ENCODE results near the gene LRP4.
"Not testable (repeated sequence)": the region's sequence is repeated elsewhere in the genome, so short reads cannot be mapped to it uniquely, and the experiment has no call there.

LRP4 gene, protein sequence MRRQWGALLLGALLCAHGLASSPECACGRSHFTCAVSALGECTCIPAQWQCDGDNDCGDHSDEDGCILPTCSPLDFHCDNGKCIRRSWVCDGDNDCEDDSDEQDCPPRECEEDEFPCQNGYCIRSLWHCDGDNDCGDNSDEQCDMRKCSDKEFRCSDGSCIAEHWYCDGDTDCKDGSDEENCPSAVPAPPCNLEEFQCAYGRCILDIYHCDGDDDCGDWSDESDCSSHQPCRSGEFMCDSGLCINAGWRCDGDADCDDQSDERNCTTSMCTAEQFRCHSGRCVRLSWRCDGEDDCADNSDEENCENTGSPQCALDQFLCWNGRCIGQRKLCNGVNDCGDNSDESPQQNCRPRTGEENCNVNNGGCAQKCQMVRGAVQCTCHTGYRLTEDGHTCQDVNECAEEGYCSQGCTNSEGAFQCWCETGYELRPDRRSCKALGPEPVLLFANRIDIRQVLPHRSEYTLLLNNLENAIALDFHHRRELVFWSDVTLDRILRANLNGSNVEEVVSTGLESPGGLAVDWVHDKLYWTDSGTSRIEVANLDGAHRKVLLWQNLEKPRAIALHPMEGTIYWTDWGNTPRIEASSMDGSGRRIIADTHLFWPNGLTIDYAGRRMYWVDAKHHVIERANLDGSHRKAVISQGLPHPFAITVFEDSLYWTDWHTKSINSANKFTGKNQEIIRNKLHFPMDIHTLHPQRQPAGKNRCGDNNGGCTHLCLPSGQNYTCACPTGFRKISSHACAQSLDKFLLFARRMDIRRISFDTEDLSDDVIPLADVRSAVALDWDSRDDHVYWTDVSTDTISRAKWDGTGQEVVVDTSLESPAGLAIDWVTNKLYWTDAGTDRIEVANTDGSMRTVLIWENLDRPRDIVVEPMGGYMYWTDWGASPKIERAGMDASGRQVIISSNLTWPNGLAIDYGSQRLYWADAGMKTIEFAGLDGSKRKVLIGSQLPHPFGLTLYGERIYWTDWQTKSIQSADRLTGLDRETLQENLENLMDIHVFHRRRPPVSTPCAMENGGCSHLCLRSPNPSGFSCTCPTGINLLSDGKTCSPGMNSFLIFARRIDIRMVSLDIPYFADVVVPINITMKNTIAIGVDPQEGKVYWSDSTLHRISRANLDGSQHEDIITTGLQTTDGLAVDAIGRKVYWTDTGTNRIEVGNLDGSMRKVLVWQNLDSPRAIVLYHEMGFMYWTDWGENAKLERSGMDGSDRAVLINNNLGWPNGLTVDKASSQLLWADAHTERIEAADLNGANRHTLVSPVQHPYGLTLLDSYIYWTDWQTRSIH (N-terminal part only)

DNA sequence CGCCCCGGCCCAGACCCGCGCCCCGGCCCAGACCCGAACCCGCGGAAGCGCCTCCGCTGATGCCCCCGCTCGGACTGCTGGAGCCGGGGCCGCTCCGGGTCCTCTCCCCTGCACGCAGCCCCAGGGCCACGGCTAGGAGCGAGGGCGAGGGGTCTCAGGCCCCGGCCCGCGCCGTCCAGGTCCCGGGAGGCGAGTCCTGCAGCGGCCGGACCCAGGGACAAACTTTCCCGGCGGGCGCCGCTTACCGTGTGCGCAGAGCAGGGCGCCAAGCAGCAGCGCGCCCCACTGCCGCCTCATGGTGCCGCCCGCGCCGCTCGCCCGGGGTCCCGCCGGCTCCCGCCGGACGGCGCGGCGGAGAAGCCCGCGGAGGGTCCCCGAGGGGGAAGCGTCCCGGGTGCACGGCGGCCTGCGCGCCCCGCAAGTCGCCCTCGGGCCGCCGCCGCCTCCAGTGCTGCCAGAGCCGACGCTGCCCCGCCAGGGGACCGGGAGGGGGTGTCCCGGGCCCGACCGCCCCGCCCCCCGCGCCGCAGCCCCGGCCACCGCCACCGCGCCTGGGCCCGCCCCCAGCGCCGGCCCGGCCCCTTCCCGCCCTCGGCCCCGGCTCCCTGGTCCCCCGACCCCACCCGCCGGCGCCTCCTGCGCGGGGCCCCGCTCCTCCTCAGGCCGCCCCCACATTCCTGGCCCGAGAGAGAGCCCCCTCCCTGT, at the start of gene LRP4:
TSS of gene LRP4 (minus strand) at position 468 of the 705 bp plus-strand sequence. CDS start at position 297, 171 bp downstream.
- DNase-seq (ENCODE audit: low read depth): no peak
- peak within 1 kb of the TSS; percentile 65 for H3K4me3 ChIP-seq (ENCODE audit: low read depth, low read length)

DNA sequence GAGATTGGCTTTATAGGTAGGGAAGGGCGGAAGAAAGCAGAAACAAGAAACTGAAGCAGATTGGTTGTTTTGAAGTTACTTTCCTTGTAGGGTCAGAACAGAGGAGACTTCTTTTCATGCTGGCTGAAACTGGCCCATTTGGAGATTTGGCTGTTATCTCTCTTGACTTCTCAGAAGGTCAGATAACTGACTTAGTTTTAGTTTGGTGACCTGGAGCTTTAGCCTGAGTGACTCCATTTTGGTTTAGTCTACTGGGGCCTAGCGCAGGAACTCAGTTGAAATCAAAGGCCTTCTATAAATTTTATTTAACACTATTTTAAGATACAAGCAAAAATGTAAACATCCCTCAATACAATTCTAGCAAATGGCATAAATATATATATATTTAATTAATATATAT, 49.6 kb upstream of the LRP4 start:
- H3K4me3 ChIP-seq (ENCODE audit: low read depth, low read length): no peak overlapping the region
- no peak for DNase-seq (ENCODE audit: low read depth)

DNA sequence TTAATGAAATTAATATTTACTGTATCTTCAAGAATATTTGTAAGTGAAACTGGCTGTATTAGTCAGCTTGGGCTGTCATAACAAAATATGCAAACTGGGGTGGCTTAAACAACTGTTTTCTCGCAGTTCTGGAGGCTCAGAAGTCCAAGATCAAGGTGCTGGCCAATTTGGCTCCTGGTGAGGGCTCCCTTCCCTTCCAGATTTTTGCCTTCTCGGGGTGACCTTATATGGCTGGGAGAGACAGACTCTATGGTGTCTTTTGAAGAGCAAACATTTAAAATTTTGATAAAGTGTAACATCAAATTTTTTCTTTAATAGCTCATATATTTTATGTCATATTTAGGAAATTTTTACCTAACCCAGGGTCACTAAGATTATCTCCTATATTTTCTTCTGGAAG, 48.4 kb upstream of the LRP4 start:
- DNase-seq (ENCODE audit: low read depth): no peak
- H3K4me3 ChIP-seq (ENCODE audit: low read depth, low read length): no peak overlapping the region

DNA sequence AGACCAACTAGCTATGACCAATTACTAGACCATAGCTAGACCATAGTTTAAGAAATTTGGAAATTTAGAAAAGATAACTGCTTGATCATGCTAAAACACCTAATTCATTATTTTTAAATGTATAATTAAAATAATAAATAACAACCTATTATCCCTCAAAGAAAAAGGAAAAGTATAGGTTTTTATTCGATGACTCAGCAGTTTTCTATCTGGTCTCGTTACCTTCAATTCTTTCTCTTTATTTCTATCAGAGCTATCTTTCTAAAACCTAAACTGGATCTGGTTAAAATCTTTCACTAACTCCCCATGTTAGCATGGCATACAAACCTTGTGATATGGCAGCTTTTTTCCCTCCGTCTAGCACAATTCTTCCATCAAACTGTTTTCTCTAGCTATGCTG, 45.5 kb upstream of the LRP4 start:
- DNase-seq (ENCODE audit: low read depth): no peak
- H3K4me3 ChIP-seq (ENCODE audit: low read depth, low read length): no peak overlapping the region

DNA sequence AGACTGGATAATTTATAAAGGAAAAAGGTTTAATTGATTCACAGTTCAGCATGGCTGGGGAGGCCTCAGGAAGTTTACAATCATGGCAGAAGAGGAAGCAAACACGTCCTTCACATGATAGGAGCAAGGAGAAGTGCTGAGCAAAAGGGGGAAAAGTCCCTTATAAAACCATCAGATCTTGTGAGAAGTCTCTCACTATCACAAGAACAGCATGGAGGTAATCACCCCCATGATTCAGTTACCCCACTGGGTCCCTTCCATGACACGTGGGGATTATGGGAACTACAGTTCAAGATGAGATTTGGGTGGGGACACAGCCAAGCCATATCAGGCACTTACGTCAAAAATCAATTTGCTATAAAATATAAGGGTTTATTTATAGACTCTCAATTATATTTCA, 43.5 kb upstream of the LRP4 start:
- DNase-seq (ENCODE audit: low read depth); H3K4me3 ChIP-seq (ENCODE audit: low read depth, low read length): not testable (repeated sequence)

DNA sequence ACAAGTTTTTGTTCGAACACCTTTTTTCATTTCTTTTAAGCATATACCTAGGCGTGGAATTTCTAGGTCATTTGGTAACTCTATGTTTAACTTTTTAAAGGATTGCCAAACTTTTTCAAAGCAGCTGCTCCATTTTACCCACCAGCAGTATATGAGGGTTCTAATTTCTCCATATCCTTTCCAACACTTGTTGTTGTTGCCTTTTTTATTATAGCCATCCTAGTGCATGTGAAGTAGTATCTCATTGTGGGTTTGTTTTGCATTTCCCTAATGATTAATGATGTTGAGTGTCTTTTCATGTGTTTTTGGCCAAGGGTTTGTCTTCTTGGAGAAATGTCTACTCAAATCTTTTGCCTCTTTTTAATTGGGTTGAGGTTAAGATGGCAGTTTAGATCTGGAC, 42.7 kb upstream of the LRP4 start:
- H3K4me3 ChIP-seq (ENCODE audit: low read depth, low read length): no peak overlapping the region
- no peak for DNase-seq (ENCODE audit: low read depth)

DNA sequence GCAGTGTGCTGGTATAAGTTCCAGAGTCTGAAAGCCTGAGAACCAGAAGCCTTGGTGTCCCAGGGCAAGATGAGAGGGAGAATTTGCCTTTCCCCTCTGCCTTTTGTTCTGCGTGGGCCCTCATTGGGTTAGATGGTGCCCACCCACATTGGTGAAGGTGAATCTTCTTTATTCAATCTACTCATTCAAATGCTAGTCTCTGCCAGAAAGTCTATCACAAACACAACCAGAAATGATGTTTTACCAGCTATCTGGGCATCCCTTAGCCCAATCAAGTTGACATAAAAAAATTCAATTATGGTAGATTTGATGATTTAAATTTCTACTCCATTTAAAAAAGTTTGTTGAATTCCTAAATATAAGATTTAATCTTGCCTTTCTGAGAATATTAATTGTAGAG, 40.4 kb upstream of the LRP4 start:
- no peak overlapping the region for H3K4me3 ChIP-seq (ENCODE audit: low read depth, low read length)
- no peak for DNase-seq (ENCODE audit: low read depth)

DNA sequence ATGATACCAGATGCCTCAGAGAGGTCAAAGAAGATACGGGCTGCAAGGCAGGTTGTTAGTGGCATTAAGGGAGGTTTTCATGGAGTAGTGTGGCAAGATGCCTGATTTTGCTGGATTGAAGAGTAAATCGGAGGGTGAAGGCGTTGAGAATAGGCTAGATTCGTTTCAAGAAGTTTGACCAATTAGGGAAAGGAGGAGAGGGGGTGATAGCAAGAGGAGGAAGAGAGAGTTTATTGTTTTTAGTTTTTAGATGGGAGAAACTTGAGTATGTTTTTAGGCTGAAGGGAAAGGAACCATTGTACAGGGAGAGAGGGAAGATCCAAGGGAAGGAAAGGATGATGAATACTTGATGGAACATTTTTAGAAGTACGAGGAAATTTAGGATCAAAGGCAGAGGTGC, 34.7 kb upstream of the LRP4 start:
- H3K4me3 ChIP-seq (ENCODE audit: low read depth, low read length): no peak overlapping the region
- no peak for DNase-seq (ENCODE audit: low read depth)

DNA sequence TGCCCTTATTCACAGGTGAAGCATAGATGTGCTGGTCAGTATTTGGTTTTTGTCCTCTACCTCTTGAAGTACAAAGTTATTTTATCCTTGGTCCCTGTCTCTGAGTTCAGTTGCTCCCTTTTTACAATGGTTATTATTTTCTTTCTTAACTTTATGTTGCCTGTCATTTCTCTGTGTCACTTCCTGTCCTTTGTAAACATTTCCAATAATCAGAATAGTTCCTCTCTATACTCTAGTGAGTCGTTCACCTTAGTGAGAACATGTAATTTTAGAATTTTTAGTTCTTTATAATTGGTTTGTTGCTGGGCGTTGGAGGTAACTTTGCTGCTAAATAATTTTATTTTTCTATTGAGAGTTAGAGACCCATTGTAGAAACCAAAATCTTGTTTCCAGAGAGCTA, 34.2 kb upstream of the LRP4 start:
- H3K4me3 ChIP-seq (ENCODE audit: low read depth, low read length): no peak overlapping the region
- no peak for DNase-seq (ENCODE audit: low read depth)

DNA sequence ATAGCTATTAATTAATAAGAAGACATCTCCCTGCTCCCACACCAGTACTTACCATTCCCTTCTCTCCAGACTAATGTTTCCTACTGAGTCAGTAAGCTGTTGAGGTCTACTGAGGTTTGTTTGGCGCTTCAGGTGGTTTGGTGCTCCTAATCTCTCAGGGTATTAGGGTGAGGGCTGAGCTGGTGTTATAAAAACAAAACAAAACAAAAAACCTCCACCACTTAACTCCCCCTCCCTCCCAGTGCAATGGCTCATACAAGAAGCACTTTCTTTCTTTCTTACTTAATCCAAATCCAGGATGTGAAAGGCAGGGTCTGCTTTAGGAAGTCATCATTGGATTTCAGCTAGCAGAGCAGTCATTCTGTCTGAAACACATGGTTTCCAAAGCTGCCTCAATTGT, 33.5 kb upstream of the LRP4 start:
- no peak overlapping the region for H3K4me3 ChIP-seq (ENCODE audit: low read depth, low read length)
- DNase-seq (ENCODE audit: low read depth): no peak

DNA sequence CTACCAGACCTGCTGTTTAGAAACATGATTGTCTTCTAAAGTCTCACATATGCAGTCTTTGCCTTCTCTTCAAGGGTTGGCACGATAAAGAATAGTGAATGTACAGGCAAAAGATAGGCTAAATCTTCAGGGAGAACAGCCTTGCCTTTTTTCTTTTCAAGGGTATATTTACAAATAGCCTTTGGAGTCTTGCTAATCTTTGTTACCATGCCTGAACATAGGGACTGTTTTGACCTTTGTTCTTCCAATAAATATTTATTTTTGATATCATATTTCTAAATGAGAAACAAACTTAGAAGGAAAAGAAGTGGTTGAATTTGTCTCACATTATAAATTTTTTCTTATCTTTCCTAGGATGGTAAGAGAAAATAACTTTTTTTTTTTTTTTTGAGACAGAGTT, 30.9 kb upstream of the LRP4 start:
- DNase-seq (ENCODE audit: low read depth): no peak
- no peak overlapping the region for H3K4me3 ChIP-seq (ENCODE audit: low read depth, low read length)

DNA sequence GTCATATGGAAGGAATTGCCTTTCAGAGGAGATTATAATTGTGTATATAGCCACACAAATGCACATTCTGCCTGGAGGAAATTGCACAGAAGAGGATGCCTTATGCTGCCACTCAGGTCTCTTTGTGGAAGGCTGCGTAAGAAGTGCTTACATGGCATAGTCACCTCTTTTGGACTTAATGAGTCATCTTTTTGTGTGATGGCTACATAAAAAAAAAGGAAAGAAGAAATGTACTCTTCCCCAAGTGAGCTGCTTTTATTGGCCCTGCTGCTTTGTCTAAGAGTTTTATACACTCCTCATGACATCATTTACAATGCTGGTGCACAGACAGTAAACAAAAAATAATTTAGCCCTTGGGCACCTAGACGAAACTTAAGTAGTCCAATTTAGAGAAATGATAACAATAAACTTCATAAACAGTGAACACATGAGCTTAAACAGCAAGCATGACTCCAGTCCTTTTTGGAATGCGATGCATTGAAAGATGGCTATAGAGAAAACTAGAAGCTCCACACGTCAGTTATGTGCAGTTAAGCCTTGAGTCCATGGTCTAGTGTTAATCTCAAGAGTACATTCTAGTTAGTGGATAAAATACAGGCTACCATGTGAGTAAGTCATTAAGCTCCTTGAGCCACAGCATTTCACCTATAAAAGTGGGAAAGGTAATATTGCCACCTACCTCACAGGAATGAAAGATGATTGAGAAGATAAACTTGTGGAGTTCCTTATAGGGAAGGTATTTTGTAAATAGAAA, 30.2 kb upstream of the LRP4 start:
- DNase-seq (ENCODE audit: low read depth): peak; percentile 69

DNA sequence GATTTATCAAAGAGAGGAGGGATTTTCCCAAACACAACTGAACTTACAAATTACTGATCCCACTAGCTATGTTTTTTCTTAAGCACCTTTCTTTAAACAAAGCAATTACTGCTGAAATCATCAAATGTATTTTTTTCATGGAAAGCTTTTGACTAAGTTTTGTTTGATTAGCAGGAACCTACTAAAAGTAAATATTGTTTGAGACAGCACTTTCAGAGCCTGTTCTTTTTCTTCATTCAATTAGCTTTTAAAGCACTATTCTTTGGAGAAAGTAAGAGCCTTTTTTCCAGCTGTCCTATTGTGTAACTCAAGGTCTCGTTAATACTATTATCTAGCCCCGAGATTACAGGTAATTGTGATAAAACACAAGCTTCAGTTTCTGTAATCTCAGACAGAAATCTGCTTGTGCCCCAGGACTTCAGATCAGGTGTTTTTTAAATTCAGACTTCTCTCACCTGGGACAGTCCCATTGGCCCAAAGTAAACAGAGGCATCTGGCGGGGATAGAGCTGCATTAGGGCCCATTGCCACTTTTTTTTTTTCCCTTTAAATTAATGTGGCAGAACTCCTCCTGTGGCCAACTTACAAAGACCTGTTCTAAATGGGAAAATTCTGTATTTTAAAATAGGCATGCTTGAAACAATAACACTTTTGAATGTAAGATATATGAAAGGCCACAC, 29.2 kb upstream of the LRP4 start:
- no peak overlapping the region for H3K4me3 ChIP-seq (ENCODE audit: low read depth, low read length)
- DNase-seq (ENCODE audit: low read depth): no peak

More for the DNA sequence above, 30.2 kb upstream of the LRP4 start:
- H3K4me3 ChIP-seq (ENCODE audit: low read depth, low read length): no peak overlapping the region

DNA sequence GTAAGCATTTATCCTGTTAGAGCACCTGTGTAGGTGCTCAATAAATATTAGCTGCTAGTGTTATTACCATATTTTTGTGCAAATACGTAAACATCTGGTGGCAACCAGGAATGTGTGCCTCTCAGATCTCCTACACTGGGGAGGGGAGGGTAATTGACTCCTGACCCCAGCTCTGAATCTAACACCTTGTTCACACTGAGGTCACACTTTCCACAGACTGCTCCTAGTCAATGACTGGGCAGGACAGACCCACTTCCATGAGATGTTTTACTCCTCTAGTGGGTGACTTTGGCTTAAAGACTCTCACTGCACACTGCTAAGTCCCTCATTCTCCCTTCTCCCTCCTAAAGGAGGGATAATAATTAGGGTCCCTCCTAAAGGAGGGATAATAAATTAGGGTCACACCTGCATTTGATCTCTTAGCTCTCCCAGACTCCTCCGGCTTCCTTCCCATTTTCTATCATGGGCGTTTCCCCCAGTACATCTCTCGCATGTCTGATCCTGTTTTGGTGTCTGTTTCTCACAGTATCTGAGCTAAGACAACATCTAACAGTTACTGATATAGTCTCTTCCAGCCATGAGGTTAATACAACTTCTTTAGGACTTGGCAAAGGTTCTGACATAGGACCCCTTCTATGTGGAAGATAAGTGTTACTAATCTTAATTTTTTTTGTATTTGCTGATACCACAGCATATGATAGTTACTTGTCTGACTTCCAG, 26.2 kb upstream of the LRP4 start:
- no peak overlapping the region for H3K4me3 ChIP-seq (ENCODE audit: low read depth, low read length)
- DNase-seq (ENCODE audit: low read depth): no peak

DNA sequence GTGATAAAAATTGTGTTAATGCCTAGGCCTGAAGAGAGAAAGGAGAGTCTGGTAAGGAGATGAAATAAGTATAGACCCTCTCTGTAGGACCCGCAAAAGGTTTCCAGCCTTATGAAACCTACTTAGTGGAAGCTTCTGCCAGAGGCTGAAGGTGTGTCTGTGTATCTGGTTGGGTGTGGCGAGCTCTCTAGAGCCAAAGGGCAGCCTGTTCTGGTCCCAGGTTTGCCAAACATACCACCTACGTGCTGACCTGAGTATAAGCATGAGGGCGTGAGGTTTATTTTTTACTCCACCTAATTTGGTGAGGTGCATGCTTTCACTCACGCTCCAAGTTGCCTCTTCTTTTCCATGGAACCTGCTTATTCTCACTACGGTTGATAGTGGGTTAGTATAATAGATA, 23.8 kb upstream of the LRP4 start:
- no peak overlapping the region for H3K4me3 ChIP-seq (ENCODE audit: low read depth, low read length)

DNA sequence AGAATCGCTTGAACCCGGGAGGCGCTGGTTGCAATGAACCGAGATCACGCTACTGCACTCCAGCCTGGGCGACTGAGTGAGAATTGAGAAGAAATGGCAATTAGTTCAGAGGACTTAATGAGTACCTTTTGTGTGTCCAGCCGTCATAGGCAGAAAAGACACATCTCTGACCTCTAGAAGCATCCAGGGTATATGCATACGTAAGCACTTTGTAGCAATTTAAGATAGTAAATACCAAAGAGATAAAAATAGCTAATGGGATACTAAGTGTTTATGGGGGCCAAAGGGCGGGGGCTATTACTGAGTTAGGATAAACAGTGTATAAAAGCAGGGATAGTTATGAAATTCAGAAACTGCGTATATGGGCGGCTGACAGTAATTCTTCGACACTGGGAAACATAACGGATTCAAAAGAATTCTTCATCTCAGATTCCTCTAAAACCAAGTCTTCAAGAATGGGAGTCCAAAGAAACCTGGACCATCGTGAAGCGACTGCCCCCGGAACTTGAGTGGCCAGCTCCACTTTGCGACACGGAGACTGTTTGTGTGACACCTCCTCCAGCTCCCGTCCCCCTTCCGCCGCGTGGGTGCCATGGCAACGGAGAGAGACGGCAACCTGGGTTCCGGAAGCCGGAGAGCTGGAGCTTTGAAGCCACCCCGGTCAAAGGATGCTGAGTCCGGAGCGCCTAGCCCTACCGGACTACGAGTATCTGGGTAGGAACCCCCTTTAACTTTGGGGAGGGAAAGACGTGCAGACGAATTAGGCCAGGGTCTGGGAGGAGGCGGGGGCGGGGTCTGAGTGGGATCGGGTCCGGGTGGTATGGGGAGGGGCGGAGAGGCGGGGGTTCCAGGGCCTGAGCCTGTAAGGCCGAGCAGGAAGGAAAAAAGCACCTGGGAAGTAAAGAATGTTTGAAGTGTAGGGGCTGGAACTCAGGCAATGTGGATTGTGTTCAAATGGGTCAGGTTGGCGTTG, 18.1 kb upstream of the LRP4 start, which contains the start of gene CSTPP1:
TSS of gene CSTPP1 (plus strand) at position 624 of the 973 bp plus-strand sequence. CDS start at position 669, 45 bp downstream.
- H3K4me3 ChIP-seq (ENCODE audit: low read depth, low read length): peak within 1 kb of the TSS; percentile 73
- peak; percentile 68 for DNase-seq (ENCODE audit: low read depth)

More for the DNA sequence above, 23.8 kb upstream of the LRP4 start:
- no peak for DNase-seq (ENCODE audit: low read depth)

Data from skeletal muscle cell (primary cell).